Retina (tissue), 1 donor: ENCODE measurements around the gene MEDAG.
A peak's percentile ranks its signal among the peaks of the same experiment; 100 is the strongest.

Experiments used
- DNase-seq: peaks from one replicate; pipeline ENCODE4 v3.0.0-alpha.2; 2016

MEDAG gene

GRCh38 chr13:30905932-30906383, at the start of gene MEDAG:
TSS of gene MEDAG (plus strand) at chr13:30906271. CDS start at chr13:30906516, 245 bp downstream.
- no peak for DNase-seq

DNA sequence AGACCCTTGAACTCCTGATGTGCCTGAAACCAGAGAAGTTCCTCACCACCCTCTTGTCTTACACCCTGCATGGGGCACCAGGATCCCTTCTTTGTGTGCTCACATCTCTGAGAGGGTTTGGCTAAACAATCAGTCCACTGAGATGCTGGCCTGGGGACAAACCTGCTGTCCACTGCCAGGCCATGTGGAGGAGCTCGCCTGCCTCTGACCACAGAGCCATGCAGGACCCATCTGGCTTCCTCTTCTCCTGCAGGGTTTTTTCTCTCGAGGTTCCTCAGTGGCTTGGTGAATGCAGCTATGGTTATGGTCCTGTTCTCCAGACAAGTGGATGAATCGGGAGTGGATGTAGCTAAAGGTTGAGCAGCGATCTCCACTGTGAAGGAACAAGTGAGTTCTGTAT, 49.1 kb upstream of the MEDAG start:
- DNase-seq, result no peak

DNA sequence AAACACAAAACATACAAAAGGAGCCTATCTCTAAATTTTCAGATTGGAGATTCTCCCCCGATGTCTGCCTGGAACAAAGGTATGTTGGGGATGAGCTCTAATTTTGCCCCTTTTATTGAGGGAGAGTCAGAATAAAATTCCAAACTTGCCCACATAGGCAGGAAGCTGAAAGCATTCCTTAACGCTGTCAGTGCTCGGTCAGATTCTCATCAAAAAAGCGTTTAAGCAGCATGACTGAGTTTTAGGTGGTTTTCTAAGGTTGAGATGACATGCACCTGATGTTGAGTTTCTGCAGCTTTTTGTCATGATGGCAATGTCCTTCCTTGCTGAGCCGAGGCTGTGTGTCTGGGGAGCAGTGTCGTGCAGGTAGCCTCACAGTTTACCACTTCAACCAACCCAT, 48.4 kb upstream of the MEDAG start:
- DNase-seq, result no peak

GRCh38 chr13:30859326-30859725, 46.7 kb upstream of the MEDAG start:
- no peak for DNase-seq

- no peak for DNase-seq
Observed at GRCh38 chr13:30861163-30861562, 44.9 kb upstream of the MEDAG start.

GRCh38 chr13:30861836-30862467, 44.1 kb upstream of the MEDAG start:
- DNase-seq, result no peak

DNA sequence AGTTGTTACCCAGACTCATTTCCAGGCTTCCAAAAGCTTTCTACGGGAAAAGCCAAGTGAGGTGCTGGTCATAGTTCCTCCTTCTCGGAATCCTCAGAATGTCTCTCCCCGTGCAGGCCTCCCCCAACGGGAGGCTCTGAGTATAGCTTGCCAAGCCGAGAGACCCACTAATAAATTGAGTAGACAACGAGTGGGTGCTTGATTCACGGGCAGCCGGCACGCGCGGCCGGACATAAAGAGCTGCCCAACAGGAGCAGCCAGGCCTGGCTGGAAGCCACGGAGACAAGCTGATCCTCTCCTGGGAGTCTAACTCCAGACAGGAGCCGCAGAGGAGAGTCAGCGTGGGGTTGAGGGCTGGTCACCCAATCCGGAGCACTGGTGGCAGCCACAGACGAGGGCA, 43.4 kb upstream of the MEDAG start:
- peak; percentile 53 for DNase-seq

- no peak for DNase-seq
Observed at GRCh38 chr13:30863231-30863630, 42.8 kb upstream of the MEDAG start.

GRCh38 chr13:30863796-30864195, 42.3 kb upstream of the MEDAG start:
- DNase-seq, result no peak

- DNase-seq, result no peak
Observed at GRCh38 chr13:30864433-30865122, 41.5 kb upstream of the MEDAG start.

DNA sequence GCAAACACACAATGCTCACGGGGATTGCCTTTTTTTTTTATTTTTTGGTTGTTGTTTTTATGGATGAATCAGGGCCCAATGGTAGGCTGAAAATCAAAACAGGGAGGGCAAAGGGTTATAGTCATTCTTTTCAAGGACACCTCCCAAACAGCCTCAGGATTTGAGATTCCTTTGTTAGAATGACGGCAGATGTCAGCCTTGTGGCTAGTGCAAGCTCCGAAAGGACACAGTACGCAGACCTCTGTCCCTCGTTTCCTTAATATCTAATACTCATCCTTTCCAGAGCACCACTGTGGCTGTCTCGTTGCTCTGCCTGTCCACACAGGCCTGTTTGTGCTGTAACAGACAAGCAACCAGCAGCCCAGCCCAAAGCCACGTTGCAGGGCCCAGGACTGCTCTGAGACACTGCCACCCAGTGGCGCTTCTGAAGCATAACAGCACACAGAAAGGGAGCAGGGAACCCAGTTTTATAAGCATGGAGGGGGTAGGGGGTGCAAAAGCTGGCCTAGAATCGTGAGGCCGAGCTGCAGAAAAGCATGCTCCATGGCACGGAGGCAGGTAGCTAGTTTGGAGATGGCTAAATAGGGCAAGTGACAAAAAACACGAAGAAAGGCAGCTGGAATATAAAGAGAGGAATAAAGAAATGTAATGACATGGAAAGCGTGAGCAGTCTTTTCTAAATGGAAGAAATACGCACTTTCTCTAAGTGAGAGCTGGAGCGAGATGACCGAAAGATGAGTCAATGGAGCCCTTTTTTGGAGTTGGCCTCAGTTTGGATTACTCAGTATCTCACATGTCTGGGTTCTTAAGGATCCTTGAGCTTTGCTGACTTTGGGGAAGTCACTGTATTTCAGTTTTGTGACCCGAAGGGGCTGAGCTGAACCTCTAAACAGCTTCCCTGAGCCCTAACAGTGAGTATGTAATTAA, 40.7 kb upstream of the MEDAG start:
- DNase-seq, result peak; percentile 90

DNA sequence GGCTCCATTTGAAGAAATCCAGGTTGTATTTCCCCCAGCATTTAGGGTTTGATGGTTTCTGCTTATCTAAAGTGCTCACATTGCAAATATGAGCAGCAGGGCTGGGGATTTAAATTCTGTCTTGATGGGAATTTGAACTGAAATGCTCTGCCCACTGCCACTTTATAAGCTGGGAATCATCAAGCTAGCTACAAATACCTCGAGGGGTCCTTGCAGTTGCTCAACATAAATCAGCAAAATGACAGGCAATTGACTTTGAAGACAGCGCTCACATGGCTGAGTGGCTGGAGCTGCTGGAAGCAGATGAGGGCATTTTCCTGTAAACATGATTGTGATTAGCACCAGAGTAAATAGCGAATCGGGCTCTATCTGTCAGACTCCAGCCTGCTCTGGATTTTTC, 39.4 kb upstream of the MEDAG start:
- DNase-seq, result peak; percentile 27

DNA sequence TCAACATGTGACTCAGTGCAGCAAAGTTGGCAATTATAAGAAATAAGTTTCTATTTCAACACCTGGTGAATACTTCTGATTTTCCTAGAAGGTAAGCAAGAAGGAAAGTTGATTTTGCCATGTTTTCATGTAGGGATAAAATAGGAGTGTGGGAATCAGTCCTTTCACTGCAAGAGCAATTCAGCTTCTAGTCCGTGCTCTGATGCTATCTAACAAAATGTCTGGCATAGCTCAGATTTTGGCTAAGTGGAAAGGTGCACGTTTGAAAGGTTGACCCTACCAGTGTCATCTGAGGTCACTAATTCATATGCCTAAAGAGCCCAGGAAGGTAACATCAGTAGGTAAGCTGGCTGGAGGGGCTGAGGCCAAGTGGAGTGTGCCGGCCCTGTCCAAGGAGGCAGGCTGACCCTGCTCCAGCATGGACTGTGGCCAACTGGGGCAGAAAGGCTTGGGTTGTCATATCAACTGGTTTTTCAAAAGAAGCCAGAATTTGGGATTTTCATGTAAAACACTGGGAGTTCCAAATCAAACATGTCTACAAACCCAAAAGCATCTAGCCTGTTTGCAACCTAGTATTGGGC, 38.9 kb upstream of the MEDAG start:
- no peak for DNase-seq

- DNase-seq, result no peak
Observed at GRCh38 chr13:30868799-30869470, 37.1 kb upstream of the MEDAG start.

DNA sequence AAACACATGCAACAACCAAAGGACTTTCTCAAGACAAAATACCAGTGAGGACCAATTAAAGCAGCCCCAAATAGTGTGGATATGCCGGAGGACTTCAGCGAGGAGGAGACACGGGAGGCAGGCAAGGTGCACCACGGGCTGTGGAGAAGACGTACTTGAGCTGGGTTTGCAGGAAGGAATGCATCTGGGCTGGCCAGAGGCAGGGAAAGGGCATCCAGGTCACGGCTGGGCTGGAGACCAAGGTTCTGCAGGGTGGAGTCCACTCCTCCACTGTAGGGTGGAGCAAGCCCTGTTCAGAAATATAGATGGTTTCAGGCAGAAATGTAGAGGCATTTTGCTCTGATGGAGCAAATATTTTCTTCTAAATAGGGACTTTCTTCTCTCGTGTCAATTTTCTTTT, 36.6 kb upstream of the MEDAG start:
- DNase-seq, result no peak

DNA sequence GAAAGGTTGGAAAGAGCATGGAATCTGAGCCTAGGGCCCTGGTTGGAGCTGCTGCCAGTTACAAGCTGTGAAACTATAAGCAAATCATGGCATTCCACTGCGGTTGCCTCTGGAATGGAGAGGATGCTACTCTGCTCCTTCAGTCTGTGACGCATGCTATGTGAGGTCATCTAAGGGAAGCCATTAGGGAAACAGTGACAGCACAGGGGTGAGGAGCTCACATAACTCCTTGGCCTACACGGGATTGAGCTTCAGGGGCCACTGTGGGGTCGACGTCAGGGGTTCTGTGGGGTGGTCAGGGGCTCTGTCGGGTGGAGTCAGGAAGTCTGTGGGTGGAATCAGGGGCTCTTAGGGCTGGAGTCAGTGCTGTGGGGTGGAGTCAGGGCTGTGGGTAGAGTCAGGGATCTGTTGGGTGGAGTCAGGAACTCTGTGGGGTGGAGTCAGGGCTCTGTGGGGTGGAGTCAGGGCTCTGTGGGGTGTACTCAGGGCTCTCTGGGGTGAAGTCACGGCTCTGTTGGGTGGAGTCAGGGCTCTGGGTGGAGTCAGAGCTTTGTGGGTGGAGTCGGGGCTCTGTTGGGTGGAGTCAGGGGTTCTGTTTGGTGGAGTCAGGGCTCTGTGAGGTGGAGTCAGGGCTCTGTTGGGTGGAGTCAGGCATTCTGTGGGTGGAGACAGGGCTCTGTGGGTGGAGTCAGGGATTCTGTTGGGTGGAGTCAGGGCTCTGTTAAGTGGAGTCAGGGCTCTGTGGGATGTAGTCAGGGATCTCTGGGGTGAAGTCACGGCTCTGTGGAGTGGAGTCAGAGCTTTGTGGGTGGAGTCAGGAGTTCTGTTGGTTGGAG, 35.8 kb upstream of the MEDAG start:
- peak; percentile 28 for DNase-seq

DNA sequence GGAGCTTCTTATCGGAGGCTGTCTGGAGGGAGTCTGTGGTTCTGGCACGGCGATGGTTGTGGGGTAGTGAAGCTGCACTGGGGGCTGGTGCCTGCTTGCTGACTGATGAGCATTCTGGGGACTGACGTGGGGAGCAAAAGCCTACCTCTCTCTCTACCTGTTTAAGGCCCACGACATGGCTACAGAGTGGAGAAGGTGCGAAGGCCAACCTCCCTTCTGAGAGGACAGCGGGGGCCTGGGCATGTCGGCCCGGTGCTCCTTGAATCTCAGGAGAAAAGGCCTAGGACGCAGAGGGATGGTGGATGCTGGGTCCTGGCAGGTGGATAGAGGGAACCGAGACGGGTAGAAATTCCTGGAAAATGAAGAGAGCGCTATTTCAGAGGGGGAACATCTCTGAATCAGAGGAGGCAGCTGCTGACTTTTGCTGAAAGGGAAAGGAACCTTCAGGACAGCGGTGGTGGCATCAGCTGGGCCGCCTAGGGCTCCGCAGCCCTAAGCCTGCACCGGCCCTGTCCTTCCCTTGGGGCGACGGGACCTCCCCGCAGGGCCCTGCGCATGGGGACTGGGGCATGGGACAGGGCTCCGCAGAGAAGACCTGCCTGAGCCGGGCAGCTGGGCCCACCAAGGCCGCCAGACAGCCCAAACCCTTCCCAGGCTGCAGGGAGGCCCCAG, 35.0 kb upstream of the MEDAG start:
- DNase-seq, result no peak

DNA sequence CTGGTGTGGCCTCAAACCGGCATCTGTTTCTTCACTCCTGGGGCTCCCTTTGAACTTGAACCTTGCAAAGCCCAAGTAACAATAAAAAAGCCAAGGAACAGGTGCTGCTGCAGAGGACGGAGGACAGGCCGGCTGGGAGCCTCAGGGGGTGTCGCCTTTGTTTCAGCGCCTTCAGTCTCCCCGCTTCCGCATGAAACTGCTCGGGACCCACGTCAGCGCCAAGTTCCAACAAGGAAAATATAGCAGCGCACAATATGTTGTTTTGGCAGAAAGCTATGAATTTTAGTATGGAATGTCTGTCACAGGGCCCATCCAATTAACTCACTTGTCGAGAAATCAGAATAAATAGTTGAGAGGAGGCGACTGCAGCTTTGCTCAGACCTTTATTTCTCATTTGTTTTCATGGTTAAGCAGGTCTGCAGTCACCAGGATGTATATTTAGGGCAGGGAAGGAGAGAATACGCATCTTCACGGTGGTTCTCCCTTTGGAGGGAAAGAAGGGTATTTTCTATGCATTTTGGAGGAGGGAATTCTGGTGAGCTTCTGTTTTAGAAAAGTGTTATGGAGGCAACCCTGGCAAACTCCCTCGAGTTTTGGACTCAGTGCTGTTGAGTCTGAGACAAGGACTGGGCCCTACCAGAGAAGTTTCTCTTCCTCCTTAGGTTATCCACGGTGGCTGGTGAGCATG, 34.3 kb upstream of the MEDAG start:
- DNase-seq, result no peak

DNA sequence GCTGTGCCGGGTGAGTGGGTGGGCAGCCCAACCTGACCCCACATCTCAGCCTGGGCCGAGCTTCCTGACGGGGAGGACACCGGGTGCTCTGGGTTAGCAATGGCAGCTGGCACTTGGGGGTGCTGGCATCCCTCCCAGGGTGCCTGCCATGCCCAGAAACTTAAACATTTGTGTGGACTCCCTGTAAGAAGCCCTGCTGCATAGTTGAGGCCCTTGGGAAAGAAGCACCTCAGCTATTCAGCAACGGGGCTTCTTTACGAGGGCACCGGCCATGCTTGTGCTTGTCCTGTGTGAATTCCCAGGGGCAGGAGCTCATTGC, 33.8 kb upstream of the MEDAG start:
- DNase-seq, result no peak

GRCh38 chr13:30872685-30873461, 33.2 kb upstream of the MEDAG start:
- DNase-seq, result peak; percentile 40
